ENCODE results near the gene PDE9A.
"Not testable (repeated sequence)": the region's sequence is repeated elsewhere in the genome, so short reads cannot be mapped to it uniquely, and the experiment has no call there.

Gene PDE9A

GRCh38 chr21:42624936-42625335 lies 28.5 kb upstream of the PDE9A start:
- DNase-seq, result no peak

GRCh38 chr21:42626171-42626570 lies 27.2 kb upstream of the PDE9A start:
- DNase-seq, result no peak

- DNase-seq, result no peak
Measured at GRCh38 chr21:42627527-42628289, 25.7 kb upstream of the PDE9A start.

GRCh38 chr21:42628466-42629061 lies 24.9 kb upstream of the PDE9A start:
- not testable (repeated sequence) for DNase-seq

- no peak for DNase-seq
Measured at GRCh38 chr21:42629933-42630589, 23.4 kb upstream of the PDE9A start.

GRCh38 chr21:42630626-42631025 lies 22.8 kb upstream of the PDE9A start:
- DNase-seq, result no peak

- DNase-seq, result no peak
Measured at GRCh38 chr21:42631142-42631541, 22.3 kb upstream of the PDE9A start.

GRCh38 chr21:42632336-42632751 lies 21.1 kb upstream of the PDE9A start:
- no peak for DNase-seq

GRCh38 chr21:42632771-42633690 lies 20.4 kb upstream of the PDE9A start:
- DNase-seq, result no peak

- DNase-seq, result no peak
Measured at GRCh38 chr21:42633858-42634257, 19.6 kb upstream of the PDE9A start.

GRCh38 chr21:42635848-42636519 lies 17.4 kb upstream of the PDE9A start:
- DNase-seq, result no peak

GRCh38 chr21:42636520-42637266 lies 16.7 kb upstream of the PDE9A start:
- no peak for DNase-seq

GRCh38 chr21:42637267-42638041 lies 16.0 kb upstream of the PDE9A start:
- no peak for DNase-seq

- DNase-seq, result no peak
Measured at GRCh38 chr21:42638266-42638863, 15.1 kb upstream of the PDE9A start.

GRCh38 chr21:42639646-42640152 lies 13.7 kb upstream of the PDE9A start:
- no peak for DNase-seq

GRCh38 chr21:42640486-42640885 lies 12.9 kb upstream of the PDE9A start:
- no peak for DNase-seq

GRCh38 chr21:42641311-42642218 lies 11.9 kb upstream of the PDE9A start:
- no peak for DNase-seq

GRCh38 chr21:42642219-42642745 lies 11.1 kb upstream of the PDE9A start:
- DNase-seq, result no peak

All from activated CD4-positive, alpha-beta T cell treated with anti-CD3 and anti-CD28 coated beads for 1 hour (primary cell).